ENCODE results near the gene FILIP1L.

FILIP1L gene

DNA sequence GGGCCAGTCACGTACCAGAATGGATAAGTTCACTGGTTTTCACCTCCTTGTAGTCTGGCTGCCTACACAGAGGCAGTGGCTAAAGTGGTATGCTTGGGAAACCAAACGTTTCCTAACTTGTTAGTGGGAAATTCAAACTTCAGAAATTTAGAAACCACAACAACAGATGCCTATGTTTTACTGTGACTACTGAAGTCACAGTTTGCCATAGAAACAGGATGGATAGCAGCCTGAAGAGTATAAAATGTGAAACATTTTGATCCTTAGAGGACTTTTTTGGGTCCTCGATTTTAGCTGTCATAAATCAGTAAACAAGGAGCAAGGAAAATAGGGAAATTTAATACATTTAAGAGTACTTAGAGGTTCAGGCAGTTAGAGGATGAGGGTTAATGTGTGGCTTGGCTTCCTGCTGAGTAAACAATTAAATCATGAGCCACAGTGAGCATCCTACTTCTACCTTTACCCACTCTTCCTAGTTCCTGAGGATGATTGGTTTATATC, 248.0 kb downstream of the FILIP1L start:
- DNase-seq (ENCODE audit: low spot score): peak; percentile 32

GRCh38 chr3:99865321-99865720, 249.0 kb downstream of the FILIP1L start:
- no peak for DNase-seq (ENCODE audit: low spot score)

DNA sequence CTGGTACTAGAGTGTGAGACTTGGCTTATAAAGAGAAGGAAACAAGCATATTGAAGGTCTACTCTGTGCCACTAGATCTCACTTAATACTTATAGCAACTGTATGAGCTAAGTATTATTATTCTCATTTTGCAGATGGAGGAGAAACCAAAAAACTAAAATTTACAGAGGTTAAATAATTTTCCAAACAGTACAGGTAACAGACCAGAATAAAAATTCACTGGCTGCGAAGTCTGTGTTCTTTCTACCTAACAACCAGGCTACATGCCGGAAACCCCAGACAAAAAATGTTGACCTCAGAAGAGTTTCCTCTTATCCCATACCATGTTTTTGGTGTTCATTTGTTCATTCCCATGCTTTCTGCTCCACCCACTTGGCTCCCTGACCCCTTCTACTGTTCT, 250.0 kb downstream of the FILIP1L start:
- DNase-seq (ENCODE audit: low spot score): no peak

DNA sequence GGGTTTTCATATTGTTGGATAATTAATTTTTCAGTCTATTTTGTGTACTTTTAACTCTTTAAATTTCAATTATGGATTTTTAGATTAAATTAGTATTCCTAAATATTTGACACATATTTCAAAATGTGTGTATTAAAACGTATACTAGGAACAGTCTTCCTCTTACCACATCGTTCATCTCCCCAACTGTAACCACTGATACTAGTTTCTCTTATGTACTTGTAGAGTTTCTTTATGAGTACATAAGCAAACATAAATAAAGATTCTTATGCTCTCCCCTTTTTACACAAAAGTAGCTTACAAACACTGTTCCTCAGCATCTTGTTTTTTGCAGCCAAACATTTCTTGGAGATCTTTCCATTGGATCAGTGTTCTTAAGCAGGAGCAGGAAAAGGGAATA, 250.7 kb downstream of the FILIP1L start:
- DNase-seq (ENCODE audit: low spot score): no peak

DNA sequence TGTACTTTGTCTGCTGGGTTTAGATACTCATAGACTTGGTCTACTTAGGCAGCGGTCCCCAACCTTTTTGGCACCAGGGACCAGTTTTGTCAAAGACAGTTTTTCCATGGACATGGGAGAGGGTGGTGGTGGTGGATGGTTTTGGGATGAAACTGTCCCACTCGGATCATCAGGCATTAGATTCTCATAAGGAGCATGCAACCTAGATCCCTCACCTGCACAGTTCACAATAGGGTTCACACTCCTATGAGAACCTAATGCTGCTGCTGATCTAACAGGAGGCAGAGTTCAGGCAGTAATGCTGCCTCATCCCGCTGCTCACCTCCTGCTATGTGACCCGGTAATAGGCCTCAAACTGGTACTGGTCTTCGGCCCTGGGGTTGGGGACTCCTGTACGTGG, 251.3 kb downstream of the FILIP1L start:
- DNase-seq (ENCODE audit: low spot score): no peak

DNA sequence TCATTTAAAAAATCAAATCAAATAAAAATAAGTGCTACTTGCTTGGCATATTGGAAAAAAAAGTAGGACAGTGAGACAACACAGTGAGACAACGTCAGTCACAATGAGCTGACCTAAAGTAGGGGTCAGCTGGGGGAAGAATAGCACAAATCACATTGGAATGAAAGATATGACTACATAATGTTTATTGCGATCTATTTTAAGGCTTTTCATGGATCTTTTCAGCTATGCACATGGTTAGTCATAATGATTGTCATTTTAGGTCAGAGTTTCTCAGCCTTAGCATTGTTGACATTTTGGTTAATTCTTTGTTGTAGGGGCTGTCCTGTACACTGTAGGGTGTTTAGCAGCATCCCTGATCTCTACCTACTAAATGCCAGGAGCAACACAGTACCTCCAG, 252.1 kb downstream of the FILIP1L start:
- peak; percentile 52 for DNase-seq (ENCODE audit: low spot score)

DNA sequence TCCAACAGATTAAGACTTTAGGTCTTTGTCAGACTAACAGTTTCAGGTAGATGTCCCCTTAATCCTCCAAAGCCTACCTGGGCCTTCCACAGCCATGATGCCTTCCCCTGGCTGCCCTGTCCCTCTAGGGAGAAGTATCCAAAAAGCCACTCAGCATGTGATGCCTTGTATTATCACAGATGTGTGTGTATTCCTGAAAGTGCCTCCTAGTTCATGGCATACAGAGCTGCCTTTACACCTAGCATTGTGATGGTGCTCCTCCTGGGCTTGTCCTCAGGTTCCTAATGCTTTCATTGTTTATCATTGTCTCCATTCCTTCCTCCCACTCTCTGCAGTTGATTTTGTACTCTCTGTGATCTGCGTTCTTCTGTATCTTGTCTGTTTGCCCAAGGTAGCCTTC, 253.1 kb downstream of the FILIP1L start:
- DNase-seq (ENCODE audit: low spot score): no peak

GRCh38 chr3:99859825-99860224, 254.5 kb downstream of the FILIP1L start:
- DNase-seq (ENCODE audit: low spot score): peak; percentile 29

- DNase-seq (ENCODE audit: low spot score): no peak
Observed at GRCh38 chr3:99858469-99858868, 255.8 kb downstream of the FILIP1L start.

- DNase-seq (ENCODE audit: low spot score): no peak
Observed at GRCh38 chr3:99857278-99857677, 257.0 kb downstream of the FILIP1L start.

DNA sequence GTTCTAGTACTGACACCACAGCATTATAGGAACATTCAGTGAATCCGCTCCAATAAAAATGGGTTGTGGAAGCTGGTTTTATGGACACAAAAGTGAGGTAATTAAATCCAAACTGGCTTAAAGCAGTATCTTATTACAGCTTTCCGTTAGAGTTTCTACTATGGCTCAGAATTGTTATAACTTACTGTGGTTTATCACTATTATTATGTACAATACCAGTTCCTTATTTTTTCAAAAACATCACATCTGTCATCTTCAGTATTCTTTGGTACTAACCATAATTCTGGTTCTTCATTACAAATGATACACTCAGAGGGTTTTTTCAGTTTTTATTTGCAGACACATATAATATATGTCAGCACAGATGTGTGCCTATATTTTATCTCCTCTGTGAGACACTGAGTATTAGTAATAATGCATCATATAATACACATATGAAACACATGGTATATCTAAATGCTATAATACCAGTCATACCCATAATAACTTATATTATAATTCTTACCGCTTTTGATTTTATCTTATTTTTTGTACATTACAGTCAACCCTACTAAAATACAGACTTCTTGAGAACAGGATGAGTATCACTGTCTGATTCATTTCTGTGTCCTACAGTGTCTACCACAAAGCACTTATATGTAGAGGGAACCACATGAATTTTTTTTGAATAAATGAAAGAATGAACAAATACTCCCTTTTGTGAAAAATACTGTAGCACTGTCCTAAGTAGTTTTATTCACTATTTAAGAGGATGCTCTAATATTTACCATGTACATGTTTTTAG, 257.7 kb downstream of the FILIP1L start:
- DNase-seq (ENCODE audit: low spot score): no peak

DNA sequence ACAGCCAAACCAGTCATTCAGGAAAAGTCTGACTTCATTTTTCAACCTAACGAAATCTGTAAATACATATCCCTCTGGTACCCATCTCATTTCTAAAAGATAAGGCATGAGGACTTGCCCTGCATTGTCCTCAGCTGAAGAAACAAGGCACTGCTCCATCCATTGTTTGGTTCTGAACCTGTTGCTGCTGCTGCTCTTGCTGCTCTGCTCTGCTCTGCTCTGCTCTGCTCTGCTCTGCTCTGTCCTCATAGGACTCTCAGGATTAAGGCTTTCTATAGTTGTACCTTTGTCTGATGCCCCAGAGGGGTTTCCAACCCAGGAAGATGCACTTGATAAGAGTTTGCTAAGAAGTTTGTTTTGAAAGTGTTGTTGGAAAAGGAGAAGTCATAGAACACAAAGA, 258.4 kb downstream of the FILIP1L start:
- DNase-seq (ENCODE audit: low spot score): no peak

GRCh38 chr3:99854756-99855298, 259.5 kb downstream of the FILIP1L start:
- no peak for DNase-seq (ENCODE audit: low spot score)

- DNase-seq (ENCODE audit: low spot score): no peak
Observed at GRCh38 chr3:99852851-99853250, 261.4 kb downstream of the FILIP1L start.

DNA sequence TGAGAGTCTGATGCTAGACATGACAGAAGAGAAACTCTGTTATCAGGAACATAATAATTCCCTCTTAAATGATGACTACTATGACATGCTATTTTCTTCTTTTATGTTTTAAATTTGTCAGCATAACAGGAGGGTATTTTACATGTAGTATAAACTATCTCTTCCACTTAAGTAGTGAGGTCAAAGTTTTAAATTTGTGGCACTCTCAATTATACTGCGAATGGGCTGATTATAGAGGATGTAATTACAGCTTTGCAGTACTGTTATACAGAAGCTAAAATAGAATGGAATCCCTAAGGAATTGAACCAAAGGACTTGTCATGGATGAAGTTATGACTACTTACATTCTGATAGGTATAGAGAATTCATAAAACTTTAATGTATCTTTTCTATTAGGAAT, 262.3 kb downstream of the FILIP1L start:
- DNase-seq (ENCODE audit: low spot score): no peak

DNA sequence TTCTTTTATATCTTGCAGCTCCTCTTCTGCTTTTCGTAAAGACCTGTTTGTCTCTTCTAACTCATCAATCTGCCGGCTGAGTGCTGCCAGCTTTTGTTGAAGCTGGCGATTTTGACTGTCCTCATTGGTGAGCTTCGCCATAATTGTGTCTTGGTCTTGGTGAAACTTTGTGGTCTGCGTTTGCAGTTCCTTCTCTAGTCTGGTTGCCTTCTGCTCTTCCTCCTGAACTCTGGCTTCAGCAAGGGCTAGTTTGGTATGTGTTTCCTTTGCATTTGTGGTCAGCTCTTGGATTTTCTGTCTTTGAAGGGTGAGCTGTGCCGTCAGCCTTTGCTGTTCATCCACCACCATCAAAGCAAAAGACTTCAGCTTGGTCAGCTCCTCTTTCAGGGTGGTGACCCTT, 263.7 kb downstream of the FILIP1L start:
- no peak for DNase-seq (ENCODE audit: low spot score)

GRCh38 chr3:99848433-99848832, 265.9 kb downstream of the FILIP1L start:
- DNase-seq (ENCODE audit: low spot score): no peak

DNA sequence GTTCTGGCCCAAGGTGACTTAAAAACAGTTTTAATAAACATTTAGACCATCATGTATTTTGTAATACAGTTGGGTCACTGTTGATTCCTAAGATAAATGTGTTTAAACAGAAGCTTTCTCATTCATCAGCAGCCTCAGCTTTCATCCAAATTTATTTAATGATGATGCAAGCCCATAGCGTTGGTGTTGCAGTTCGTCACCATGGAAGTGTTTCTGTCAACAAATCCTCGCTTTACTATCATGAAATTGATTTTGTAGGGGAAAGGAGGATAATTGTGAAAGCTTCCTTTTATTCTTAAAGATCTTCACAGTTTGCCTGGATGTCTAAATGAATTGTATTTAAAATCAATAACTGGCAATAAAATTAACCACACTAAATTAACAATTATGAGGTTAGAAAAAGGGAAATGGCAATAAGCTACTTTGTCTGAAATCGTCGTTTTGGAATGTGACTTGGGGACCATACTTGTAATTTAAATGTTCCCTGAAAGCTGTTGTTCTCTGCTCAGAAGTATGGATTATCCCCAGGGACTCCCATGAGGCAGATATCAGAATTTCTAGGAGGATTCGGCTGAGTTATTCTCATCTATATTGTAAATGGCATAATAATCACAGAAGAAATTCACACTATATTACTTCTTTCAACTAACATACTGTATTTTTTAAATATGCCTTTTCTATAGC, 267.7 kb downstream of the FILIP1L start:
- DNase-seq (ENCODE audit: low spot score): no peak

GRCh38 chr3:99845999-99846398, 268.3 kb downstream of the FILIP1L start:
- DNase-seq (ENCODE audit: low spot score): no peak

GRCh38 chr3:99845331-99845730, 269.0 kb downstream of the FILIP1L start:
- no peak for DNase-seq (ENCODE audit: low spot score)

DNA sequence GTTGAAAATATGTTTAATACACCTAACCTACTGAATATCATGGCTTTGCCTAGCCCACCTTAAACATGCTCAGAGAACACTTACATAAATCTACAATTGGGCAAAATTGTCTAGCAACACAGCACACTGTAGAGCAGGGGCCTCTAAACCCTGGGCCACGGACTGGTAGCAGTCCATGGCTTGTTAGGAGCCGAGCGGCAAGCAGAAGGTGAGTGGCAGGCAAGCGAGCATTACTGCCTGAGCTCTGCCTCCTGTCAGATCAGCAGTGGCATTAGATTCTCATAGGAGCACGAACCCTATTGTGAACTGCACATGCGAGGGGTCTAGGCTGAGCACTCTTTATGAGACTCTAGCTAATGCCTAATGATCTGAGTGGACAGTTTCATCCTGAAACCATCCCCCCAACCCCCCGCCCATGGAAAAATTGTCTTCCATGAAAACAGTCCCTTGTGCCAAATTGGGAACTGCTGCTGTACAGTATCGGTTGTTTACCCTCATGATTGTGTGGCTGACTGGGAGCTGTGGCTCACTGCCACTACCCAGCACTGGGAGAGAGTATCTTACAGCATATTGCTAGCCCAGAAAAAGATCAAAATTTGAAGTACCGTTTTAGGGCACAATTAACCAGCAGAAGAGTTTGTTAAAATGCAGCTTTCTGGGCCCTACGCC, 270.6 kb downstream of the FILIP1L start:
- no peak for DNase-seq (ENCODE audit: low spot score)

DNA sequence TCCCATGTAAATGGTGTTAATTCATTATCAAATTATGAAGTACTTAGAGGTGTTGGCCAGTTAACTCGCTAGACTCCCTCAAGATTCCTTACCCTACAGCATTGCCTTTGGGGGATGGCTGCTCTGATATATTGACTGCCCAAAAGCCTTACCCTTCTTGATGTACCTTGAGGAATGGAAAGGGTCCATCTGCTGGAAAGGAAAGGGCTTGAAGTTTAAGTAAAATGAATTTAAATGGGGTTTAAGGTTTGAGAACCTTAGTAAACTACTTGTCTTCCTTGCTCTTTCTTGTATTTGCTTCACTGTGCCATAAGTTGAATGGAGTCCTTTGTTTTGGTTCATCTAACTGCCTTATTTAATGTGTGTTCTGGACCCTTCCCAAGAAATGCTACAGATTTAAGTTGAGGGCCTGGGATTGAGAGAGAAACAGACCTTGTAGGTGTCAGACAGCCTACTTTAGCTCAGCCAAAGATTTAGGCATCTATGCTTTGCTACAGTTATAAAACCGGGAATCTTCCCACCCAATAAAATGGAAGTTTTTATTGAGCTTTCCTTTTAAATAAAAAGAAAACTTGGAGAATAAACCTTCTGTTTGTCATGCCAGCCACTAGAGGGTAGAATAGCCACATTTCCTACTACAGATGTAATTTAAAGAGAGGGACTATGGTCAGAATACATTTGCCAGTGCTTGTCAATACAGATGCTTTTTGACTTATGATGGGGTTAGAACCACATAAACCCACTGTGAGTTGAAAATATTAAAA, 271.3 kb downstream of the FILIP1L start:
- peak; percentile 13 for DNase-seq (ENCODE audit: low spot score)
